ENCODE data around the gene SND1. TPM values are rescaled to one million over a fixed set of nuclear protein-coding genes. Genes with fewer than 3 reads are reported as not detected.
A peak's percentile ranks its signal among the peaks of the same experiment; 100 is the strongest.

Gene SND1
- total and polyA plus RNA-seq, 10 of the 15 experiments (the other 5 are each of a cell fraction or from before 2014, with no cell fraction given), result 52.4 to 270 (median 146) TPM

DNA sequence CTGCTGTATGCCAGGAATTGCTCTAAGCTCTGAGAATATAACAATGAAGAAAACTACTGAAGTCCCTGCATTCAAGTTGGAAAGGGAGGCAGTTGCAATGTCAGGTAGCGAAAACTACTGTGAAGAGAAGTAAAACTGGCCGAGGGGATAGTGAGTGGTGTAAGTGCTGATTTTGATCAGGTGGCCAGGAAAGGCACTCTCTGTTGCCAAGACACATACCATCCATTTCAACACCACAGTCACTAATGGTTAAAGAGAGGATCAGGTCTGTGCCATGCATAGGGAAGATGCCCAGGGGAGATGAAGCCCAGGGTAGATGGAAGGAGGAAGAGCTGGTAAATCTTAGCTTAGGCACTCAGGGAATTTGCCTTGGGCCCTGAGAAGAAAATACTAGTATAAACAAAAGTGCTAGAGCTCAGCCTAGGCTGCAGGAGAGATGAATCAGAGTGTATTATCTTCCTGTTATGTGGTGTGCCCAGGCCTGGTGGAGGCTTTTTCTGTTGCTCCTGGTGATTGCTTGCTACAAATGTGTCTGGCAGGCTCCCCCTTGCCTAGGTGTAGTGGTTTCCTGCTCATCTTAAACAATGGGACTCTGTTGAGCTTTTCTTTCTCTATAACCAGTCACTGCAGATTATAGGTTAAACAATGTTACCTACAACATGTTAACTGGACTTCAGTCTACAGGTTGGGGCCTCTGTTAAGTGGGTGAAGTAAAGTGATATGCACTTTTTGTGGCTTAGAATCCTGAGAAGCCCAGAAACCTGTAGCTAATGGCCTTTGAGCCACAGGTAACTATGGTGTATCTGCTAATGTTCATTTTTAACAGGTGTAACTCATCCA lies 253.7 kb downstream of the SND1 start:
- H3K4me2 ChIP-seq (ENCODE audit: control insufficient read depth, insufficient read depth), result no peak overlapping the region; the same call in 1 of the 2 replicates
- RAD21 ChIA-PET (ENCODE audit: unreplicated experiment), result interaction anchor here (0.7 to 1.0 kb wide), 3 partner anchors 15 to 57 kb away, joined by 3 to 4 read pairs (median 3); no protein-coding TSS in a partner anchor
- DNase-seq (ENCODE audit: low read depth, low spot score), result no peak
- no TSS peak for BruUV-seq (replicated peaks)
- H3K27me3 ChIP-seq (replicated peaks in 1 of 2; ENCODE audit: control insufficient read depth in 2 of 2, insufficient read depth in 2 of 2, low read length in 1 of 2), result no peaks in the 10 kb centered on the region
- CTCF ChIA-PET, result interaction anchor here (1.0 to 1.7 kb wide), 3 partner anchors 10 to 55 kb away, joined by 4 to 8 read pairs (median 5); no protein-coding TSS in a partner anchor
- no peak overlapping the region for H2AFZ ChIP-seq (ENCODE audit: control insufficient read depth, low read depth, low read length)
- H3K9ac ChIP-seq (ENCODE audit: control insufficient read depth, insufficient read depth, low read length), result no peak overlapping the region
- no peaks in the 10 kb centered on the region; the same call in 1 of the 2 replicates for H4K20me1 ChIP-seq (ENCODE audit: control insufficient read depth, insufficient read depth)
- peak; percentile 11; the same call in 1 of the 3 replicates for ATAC-seq
- intact Hi-C loops (cut with micrococcal nuclease; ENCODE audit: unreplicated experiment) (no loop called here), in situ Hi-C loops (cut with MboI) (no loop called here)
- H3K4me3 ChIP-seq, result no peak overlapping the region
- SMC1A ChIA-PET (ENCODE audit: uncharacterized antibody, unreplicated experiment), result interaction anchor here (1.0 to 2.8 kb wide), 9 partner anchors 7 to 195 kb away, joined by 3 to 10 read pairs (median 4); no protein-coding TSS in a partner anchor
- H3K4me1 ChIP-seq (ENCODE audit: control insufficient read depth, insufficient read depth, low read length), result peaks cover 53% of the 10 kb centered on the region
- WGBS (ENCODE audit: insufficient coverage, insufficient replicate concordance, low lambda C conversion rate, missing lambda C conversion rate), result 74% methylated on average over 2 of the region's 2 CpGs
- no peak for FAIRE-seq
- H3K9me3 ChIP-seq (replicated peaks; ENCODE audit: control insufficient read depth, insufficient read depth, low read length), result no peaks in the 10 kb centered on the region
- peaks cover 3 to 7% of the 10 kb centered on the region in 2 experiments; a peak in 3 of 4 replicates for H3K36me3 ChIP-seq (ENCODE audit: control insufficient read depth in 2 of 2, insufficient read depth in 2 of 2, low read length in 1 of 2)
- no peak overlapping the region for H3K27ac ChIP-seq (ENCODE audit: control insufficient read depth, insufficient read depth)
- peaks cover 22% of the 10 kb centered on the region for H3K79me2 ChIP-seq (ENCODE audit: control insufficient read depth, insufficient read depth, low read length)
- POLR2A ChIA-PET, result interaction anchor here (0.7 to 2.2 kb wide), 3 partner anchors 10 to 23 kb away, joined by 4 to 8 read pairs (median 4); no protein-coding TSS in a partner anchor
- TF ChIP-seq BHLHE40 (IDR thresholded peaks at IDR 0.05; ENCODE audit: borderline replicate concordance in 1 of 2, low read depth in 2 of 2, low read length in 1 of 2) (no peak), BCL11A (IDR thresholded peaks at IDR 0.05; ENCODE audit: low read depth, low read length) (no peak), ZNF274 (IDR thresholded peaks at IDR 0.05; ENCODE audit: insufficient read depth, insufficient read length) (no peak), FOXM1 (IDR thresholded peaks at IDR 0.05; ENCODE audit: low read depth, low read length) (no peak), SPI1 (IDR thresholded peaks at IDR 0.05; ENCODE audit: borderline replicate concordance, insufficient read depth, low read depth, low read length) (no peak), SMAD1 (IDR thresholded peaks at IDR 0.05; ENCODE audit: low read depth, partially characterized antibody) (no peak), ZBTB11 (CRISPR knock-in tag; IDR thresholded peaks at IDR 0.05) (no peak), CEBPB (IDR thresholded peaks at IDR 0.05; ENCODE audit: borderline replicate concordance in 1 of 2, low read depth in 2 of 2, low read length in 2 of 2) (no peak), MTA3 (IDR thresholded peaks at IDR 0.05; ENCODE audit: borderline replicate concordance, low read length) (no peak), CBX5 (IDR thresholded peaks at IDR 0.05; ENCODE audit: low read depth) (no peak)
- TF ChIP-seq, protein P1, sequence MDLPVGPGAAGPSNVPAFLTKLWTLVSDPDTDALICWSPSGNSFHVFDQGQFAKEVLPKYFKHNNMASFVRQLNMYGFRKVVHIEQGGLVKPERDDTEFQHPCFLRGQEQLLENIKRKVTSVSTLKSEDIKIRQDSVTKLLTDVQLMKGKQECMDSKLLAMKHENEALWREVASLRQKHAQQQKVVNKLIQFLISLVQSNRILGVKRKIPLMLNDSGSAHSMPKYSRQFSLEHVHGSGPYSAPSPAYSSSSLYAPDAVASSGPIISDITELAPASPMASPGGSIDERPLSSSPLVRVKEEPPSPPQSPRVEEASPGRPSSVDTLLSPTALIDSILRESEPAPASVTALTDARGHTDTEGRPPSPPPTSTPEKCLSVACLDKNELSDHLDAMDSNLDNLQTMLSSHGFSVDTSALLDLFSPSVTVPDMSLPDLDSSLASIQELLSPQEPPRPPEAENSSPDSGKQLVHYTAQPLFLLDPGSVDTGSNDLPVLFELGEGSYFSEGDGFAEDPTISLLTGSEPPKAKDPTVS (IDR thresholded peaks at IDR 0.05; ENCODE audit: low read depth, low read length), result no peak
- TF ChIP-seq, protein P2, sequence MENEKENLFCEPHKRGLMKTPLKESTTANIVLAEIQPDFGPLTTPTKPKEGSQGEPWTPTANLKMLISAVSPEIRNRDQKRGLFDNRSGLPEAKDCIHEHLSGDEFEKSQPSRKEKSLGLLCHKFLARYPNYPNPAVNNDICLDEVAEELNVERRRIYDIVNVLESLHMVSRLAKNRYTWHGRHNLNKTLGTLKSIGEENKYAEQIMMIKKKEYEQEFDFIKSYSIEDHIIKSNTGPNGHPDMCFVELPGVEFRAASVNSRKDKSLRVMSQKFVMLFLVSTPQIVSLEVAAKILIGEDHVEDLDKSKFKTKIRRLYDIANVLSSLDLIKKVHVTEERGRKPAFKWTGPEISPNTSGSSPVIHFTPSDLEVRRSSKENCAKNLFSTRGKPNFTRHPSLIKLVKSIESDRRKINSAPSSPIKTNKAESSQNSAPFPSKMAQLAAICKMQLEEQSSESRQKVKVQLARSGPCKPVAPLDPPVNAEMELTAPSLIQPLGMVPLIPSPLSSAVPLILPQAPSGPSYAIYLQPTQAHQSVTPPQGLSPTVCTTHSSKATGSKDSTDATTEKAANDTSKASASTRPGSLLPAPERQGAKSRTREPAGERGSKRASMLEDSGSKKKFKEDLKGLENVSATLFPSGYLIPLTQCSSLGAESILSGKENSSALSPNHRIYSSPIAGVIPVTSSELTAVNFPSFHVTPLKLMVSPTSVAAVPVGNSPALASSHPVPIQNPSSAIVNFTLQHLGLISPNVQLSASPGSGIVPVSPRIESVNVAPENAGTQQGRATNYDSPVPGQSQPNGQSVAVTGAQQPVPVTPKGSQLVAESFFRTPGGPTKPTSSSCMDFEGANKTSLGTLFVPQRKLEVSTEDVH (IDR thresholded peaks at IDR 0.05; ENCODE audit: low read depth, partially characterized antibody), result no peak

Data from GM12878 (cell line).